ENCODE results near the gene ROM1.

ROM1 gene

DNA sequence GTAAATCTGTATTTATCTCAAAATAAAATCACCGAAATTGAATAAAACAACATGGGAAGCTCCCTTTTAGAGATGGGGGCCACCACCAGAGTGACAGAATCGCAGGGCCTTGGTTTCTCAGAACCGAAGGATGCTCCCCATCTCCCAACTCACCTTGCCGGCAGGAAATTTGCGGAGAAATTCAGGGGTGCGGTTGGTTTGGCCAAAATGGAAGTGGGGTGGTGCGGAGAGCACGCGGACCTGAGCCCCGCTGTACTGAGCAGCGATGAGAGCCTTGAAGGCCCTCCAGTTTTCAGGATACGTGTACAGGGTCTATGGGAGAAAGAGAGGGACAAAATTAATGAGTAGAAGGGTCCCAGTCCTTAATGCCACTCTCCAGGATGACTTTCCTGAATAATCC, 40.6 kb upstream of the ROM1 start:
- TF ChIP-seq, protein P1, sequence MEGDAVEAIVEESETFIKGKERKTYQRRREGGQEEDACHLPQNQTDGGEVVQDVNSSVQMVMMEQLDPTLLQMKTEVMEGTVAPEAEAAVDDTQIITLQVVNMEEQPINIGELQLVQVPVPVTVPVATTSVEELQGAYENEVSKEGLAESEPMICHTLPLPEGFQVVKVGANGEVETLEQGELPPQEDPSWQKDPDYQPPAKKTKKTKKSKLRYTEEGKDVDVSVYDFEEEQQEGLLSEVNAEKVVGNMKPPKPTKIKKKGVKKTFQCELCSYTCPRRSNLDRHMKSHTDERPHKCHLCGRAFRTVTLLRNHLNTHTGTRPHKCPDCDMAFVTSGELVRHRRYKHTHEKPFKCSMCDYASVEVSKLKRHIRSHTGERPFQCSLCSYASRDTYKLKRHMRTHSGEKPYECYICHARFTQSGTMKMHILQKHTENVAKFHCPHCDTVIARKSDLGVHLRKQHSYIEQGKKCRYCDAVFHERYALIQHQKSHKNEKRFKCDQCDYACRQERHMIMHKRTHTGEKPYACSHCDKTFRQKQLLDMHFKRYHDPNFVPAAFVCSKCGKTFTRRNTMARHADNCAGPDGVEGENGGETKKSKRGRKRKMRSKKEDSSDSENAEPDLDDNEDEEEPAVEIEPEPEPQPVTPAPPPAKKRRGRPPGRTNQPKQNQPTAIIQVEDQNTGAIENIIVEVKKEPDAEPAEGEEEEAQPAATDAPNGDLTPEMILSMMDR (IDR thresholded peaks at IDR 0.05; ENCODE audit: extremely low read depth, insufficient read depth, missing control alignments) = no peak
- DNase-seq (ENCODE audit: low spot score) = no peak
- in situ Hi-C loops (cut with MboI; ENCODE audit: low pct_unique_long_range_greater_than_20kb, low sequenced_read_pairs, unreplicated experiment) = no loop called here

DNA sequence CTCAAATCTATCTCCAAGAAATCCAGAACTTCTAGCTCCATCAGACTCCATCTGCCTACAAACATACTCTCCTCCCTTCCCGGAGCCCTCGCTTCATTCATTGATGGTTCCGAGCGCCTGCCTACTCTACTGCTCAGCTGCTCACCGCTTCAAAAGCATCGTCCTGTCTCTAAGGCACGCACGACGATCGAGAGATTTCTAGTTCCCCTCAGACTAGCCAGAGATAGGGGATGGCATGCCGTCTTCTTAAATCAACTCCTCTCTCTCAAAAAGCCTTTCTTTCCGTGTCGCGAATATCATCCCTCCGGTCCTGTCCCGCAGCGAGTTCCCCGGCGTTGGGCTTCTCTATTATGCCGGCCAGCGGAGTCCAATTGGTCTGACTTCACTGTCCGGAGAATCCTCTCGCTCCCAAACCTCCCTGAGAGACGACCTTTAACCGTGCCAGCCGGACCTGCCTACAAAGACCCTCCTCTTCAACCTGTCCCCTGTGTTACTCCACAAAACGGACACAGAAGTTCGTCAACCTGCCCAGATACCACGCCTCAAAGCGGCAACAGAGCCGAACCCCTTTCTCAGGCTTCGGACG, 40.0 kb upstream of the ROM1 start:
- TF ChIP-seq, protein P1 (IDR thresholded peaks at IDR 0.05; ENCODE audit: extremely low read depth, insufficient read depth, missing control alignments) = no peak
- in situ Hi-C loops (cut with MboI; ENCODE audit: low pct_unique_long_range_greater_than_20kb, low sequenced_read_pairs, unreplicated experiment) = no loop called here

DNA sequence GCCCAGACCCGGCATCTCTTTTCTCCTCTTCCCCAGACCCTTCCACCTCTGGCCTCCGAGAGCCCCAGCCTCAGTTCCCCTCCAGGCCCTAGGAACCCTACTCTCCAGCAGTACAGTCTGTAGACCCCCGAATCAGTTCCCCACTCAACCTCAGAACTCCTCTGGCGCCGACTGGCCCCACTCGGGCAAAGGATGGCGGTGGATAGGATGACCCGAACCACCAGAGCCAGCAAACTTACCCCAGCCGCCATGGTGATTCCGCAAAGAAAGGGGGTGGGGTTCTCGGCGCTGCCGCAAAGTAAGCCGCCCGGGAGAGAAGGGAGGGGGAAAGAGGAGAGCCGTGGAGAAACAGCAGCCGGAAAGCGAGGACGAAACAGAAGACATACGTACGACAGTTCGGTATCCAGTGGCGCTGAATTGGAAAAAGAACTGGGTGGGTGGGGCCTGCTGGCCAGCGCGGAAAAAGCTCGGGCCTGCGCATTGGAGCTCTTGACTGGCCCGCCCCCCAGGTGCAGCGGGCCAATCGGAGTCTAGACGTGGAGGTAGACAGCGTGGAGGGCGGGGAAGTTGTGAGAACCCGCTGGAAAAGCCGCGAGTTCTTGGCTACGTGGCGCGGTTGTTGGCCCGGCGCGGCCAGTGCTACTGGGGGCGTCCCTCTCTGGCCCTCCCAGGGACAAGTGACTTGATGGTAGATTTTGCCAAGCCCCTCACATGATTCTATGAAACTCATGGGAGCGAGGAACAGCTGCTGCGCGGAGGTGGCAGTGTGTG, 39.3 kb upstream of the ROM1 start, which contains the start of gene EEF1G:
Gene EEF1G, minus strand, starts transcription at position 300 of the 771 bp plus-strand sequence. Its CDS starts 49 bp downstream, at position 251.
- TF ChIP-seq, protein P1 (IDR thresholded peaks at IDR 0.05; ENCODE audit: extremely low read depth, insufficient read depth, missing control alignments) = no peak
- peak; percentile 98 for DNase-seq (ENCODE audit: low spot score)
- in situ Hi-C loops (cut with MboI; ENCODE audit: low pct_unique_long_range_greater_than_20kb, low sequenced_read_pairs, unreplicated experiment) = no loop called here

More for the DNA sequence above, 40.0 kb upstream of the ROM1 start:
- DNase-seq (ENCODE audit: low spot score) = peak; percentile 28

DNA sequence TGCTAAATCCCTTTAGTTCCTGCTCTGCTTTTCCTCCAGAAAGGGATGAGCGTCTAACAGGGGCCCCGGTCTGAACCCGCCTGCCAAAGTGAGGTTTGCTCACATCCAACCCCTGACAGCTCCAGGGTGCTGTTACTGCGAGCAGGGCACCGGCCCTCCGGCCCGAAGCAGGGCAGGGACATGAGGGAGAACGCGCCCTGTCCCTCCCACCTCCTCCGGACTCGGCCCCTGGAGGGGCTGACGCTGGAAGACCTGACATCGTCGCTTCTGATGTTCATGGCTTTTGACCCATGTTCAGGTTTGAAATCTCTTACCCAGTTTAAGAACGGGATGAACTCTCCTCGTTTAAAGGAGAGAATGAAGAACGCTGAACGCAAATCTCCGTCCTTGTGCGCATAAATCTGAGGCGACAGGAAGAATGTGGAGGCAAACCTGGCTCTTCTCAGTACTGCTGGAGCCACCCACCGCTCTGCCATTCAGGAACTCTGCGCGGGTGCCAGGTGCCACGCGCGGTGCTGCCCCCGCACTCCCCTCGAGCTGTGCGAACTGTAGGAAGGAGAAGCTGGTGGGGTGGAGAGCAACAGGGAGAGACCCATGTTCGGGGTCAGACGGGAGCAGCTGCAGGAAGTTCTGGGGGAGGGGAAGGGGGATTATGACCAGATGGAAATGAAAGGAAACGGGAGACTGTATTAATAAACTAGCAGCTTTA, 38.5 kb upstream of the ROM1 start:
- TF ChIP-seq, protein P1 (IDR thresholded peaks at IDR 0.05; ENCODE audit: extremely low read depth, insufficient read depth, missing control alignments) = no peak
- in situ Hi-C loops (cut with MboI; ENCODE audit: low pct_unique_long_range_greater_than_20kb, low sequenced_read_pairs, unreplicated experiment) = no loop called here
- peak; percentile 36 for DNase-seq (ENCODE audit: low spot score)

DNA sequence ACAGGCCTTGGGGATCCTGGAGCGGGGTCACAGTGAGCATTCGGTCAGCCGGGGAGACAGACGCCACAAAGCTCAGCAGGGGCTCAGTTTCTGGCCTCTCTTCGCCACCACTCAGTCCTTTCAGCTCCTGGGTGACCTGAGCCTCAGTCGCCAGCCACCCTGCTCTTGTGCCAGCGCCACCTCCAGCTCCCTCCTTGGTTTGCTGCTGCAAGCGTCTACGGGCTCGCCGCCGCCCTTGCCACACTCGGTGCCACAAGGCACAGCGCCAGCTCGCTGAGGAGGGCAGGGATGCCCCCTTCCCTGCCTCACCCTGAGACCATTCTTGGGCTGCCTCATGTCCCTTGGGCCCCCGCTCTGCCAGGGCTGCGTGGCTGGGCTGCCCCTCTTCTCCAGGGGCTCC, 37.9 kb upstream of the ROM1 start:
- in situ Hi-C loops (cut with MboI; ENCODE audit: low pct_unique_long_range_greater_than_20kb, low sequenced_read_pairs, unreplicated experiment) = no loop called here
- TF ChIP-seq, protein P1 (IDR thresholded peaks at IDR 0.05; ENCODE audit: extremely low read depth, insufficient read depth, missing control alignments) = no peak
- no peak for DNase-seq (ENCODE audit: low spot score)

DNA sequence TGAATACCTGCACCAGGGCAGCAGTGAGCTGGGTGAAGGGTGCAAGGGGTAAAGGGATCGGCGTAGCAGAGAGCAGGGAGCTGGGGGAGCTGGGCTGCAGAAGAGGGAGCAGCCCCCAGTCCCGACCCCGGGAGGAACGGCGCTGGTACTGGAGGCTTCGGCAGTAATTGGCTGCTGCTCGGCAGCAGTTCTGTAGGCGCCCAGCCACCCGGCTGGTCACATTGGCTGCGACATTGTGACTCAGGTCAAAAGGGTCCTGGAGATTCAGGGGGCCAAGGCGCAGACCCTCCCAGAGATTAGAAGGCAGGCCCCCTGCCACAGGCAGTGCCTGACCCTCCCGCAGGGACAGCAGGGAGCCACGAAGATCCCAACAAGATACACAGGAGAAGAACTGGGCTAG, 37.2 kb upstream of the ROM1 start:
- DNase-seq (ENCODE audit: low spot score) = no peak
- TF ChIP-seq, protein P1 (IDR thresholded peaks at IDR 0.05; ENCODE audit: extremely low read depth, insufficient read depth, missing control alignments) = no peak
- in situ Hi-C loops (cut with MboI; ENCODE audit: low pct_unique_long_range_greater_than_20kb, low sequenced_read_pairs, unreplicated experiment) = no loop called here

Measured in GM13977 (cell line).